ENCODE measurements around the gene CIDEB.

- no peak for TF ChIP-seq POLR2A (IDR thresholded peaks at IDR 0.05)
- TF ChIP-seq CTCF (IDR thresholded peaks at IDR 0.05): no peak
Observed at GRCh38 chr14:24277071-24277470, 30.7 kb downstream of the CIDEB start.

Data from Peyer's patch (tissue), 4 donors.